ENCODE measurements around the gene BLOC1S3.
"Not testable (repeated sequence)": the region's sequence is repeated elsewhere in the genome, so short reads cannot be mapped to it uniquely, and the experiment has no call there.

DNA sequence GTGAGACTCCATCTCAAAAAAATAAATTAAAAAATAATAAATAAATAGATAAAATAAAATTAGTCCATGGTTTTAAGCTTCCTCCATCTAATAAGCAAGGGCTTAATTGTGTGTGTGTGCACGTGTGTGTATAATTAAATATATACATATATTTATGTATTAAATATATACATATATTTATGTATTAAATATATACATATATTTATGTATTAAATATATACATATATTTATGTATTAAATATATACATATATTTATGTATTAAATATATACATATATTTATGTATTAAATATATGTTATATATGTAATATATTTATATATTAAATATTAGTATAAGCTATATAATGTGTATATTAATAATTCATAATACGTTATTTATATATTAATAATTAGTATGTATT is 50.5 kb downstream of the BLOC1S3 start:
- TF ChIP-seq EZH2phosphoT487 (IDR thresholded peaks at IDR 0.05; ENCODE audit: borderline replicate concordance, low read depth, low read length), result not testable (repeated sequence)
- TF ChIP-seq, protein P1, sequence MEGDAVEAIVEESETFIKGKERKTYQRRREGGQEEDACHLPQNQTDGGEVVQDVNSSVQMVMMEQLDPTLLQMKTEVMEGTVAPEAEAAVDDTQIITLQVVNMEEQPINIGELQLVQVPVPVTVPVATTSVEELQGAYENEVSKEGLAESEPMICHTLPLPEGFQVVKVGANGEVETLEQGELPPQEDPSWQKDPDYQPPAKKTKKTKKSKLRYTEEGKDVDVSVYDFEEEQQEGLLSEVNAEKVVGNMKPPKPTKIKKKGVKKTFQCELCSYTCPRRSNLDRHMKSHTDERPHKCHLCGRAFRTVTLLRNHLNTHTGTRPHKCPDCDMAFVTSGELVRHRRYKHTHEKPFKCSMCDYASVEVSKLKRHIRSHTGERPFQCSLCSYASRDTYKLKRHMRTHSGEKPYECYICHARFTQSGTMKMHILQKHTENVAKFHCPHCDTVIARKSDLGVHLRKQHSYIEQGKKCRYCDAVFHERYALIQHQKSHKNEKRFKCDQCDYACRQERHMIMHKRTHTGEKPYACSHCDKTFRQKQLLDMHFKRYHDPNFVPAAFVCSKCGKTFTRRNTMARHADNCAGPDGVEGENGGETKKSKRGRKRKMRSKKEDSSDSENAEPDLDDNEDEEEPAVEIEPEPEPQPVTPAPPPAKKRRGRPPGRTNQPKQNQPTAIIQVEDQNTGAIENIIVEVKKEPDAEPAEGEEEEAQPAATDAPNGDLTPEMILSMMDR (conservative IDR thresholded peaks at IDR 0.05; ENCODE audit: low read length), result not testable (repeated sequence)

Data from OCI-LY7 (cell line).